A549 (cell line): ENCODE results near the gene CDADC1. TPM values are rescaled to one million over a fixed set of nuclear protein-coding genes. Genes with fewer than 3 reads are reported as not detected.

Experiments
- ATAC-seq, 2 experiments: fragments of 200-7000 bp in 1 of 2; fragments of >200 bp in 1 of 2; cut with Nextera tagmentation in 1 of 2; cut with Tn5 transposase in 1 of 2; 3 replicates each; pipeline versions ENCODE4 v1.8.0 to v1.9.1; 2018 to 2020; ENCODE audit warnings: mild to moderate bottlenecking in 1 of 2, moderate library complexity in 1 of 2
- CTCF ChIA-PET: fragments of 300-600 bp; sonication (Branson Sonifier 250); formaldehyde crosslinking; extraction: SDS; loops from one replicate; lab custom pipeline; 2021; ENCODE audit warnings: antibody characterized with exemption, inconsistent platforms; lab: Yijun Ruan, JAX
- POLR2A ChIA-PET: fragments of 350-600 bp; formaldehyde crosslinking; extraction: SDS; loops from one replicate; lab custom pipeline; 2021; ENCODE audit warnings: antibody characterized with exemption, inconsistent platforms; lab: Yijun Ruan, JAX
- DNase-seq, 2 experiments: peaks; one replicate each; pipeline versions ENCODE4 v3.0.0 to v3.0.0-alpha.2; 2011 to 2016; ENCODE audit warnings: low read depth in 1 of 2, low spot score in 1 of 2
- FAIRE-seq: peaks from 2 replicates; lab custom pipeline; 2011; peaks lifted over from hg19 to GRCh38; lab: Jason Lieb, UNC
- H3K27ac ChIP-seq, 2 experiments: fragments of >200 bp; sonication (Bioruptor Twin); formaldehyde crosslinking; 3 replicates each; pipeline ENCODE4 v1.5.1; 2016 to 2017
- H3K4me1 ChIP-seq: fragments of >200 bp; sonication (Bioruptor Twin); formaldehyde crosslinking; 3 replicates; pipeline ENCODE4 v1.6.1; 2016
- H3K4me2 ChIP-seq: fragments of >200 bp; sonication (Bioruptor Twin); formaldehyde crosslinking; 3 replicates; pipeline ENCODE4 v1.6.1; 2016
- H3K4me3 ChIP-seq: fragments of >200 bp; sonication (Bioruptor Twin); formaldehyde crosslinking; 3 replicates; pipeline ENCODE4 v1.5.1; 2016
- H3K9me3 ChIP-seq: fragments of >200 bp; sonication (Bioruptor Twin); formaldehyde crosslinking; 3 replicates; pipeline ENCODE4 v1.6.1; 2016
- BHLHE40 ChIP-seq: IDR thresholded peaks from 2 replicates; pipeline ENCODE4 v1.6.1; 2012; ENCODE audit warnings: low read depth, low read length, inconsistent platforms
- CBX2 ChIP-seq: fragments of 200-600 bp; sonication (generic); IDR thresholded peaks from 2 replicates; pipeline ENCODE4 v1.6.1; 2016; ENCODE audit warnings: low read depth, mild to moderate bottlenecking, borderline replicate concordance
- CHD4 ChIP-seq: fragments of 200-600 bp; sonication (generic); IDR thresholded peaks from 2 replicates; pipeline ENCODE4 v1.6.1; 2016; ENCODE audit warnings: antibody characterized with exemption, mild to moderate bottlenecking, borderline replicate concordance
- EHMT2 ChIP-seq: fragments of 200-600 bp; sonication (generic); IDR thresholded peaks from 2 replicates; pipeline ENCODE4 v1.6.1; 2016; ENCODE audit warnings: antibody characterized with exemption, low read depth, mild to moderate bottlenecking, moderate library complexity
- FOSB ChIP-seq: fragments of 250-450 bp; sonication (Bioruptor Pico); IDR thresholded peaks from 2 replicates; pipeline ENCODE4 v1.5.0; 2020; ENCODE audit warnings: mild to moderate bottlenecking, moderate library complexity
- JUN ChIP-seq, 2 experiments: fragments of >200 bp; sonication (Bioruptor Twin); formaldehyde crosslinking; IDR thresholded peaks; 2 replicates in 1 of 2; 3 replicates in 1 of 2; pipeline ENCODE4 v1.6.1; 2016 to 2017
- PHF8 ChIP-seq: fragments of 200-600 bp; sonication (generic); IDR thresholded peaks from 2 replicates; pipeline ENCODE4 v1.6.1; 2016; ENCODE audit warnings: low read depth, mild to moderate bottlenecking, antibody characterized with exemption, moderate library complexity, borderline replicate concordance
- RAD21 ChIP-seq, 2 experiments: fragments of >200 bp in 1 of 2; sonication (Bioruptor Twin) in 1 of 2; formaldehyde crosslinking in 1 of 2; IDR thresholded peaks in 1 of 2; conservative IDR thresholded peaks in 1 of 2; 2 replicates in 1 of 2; 3 replicates in 1 of 2; pipeline ENCODE4 v1.6.1; 2012 to 2018; ENCODE audit warnings: inconsistent platforms in 1 of 2
- RNF2 ChIP-seq: fragments of 200-600 bp; sonication (generic); IDR thresholded peaks from 2 replicates; pipeline ENCODE4 v1.6.1; 2016; ENCODE audit warnings: low read depth, mild to moderate bottlenecking, antibody characterized with exemption, moderate library complexity, borderline replicate concordance
- SMC3 ChIP-seq: fragments of >200 bp; sonication (Bioruptor Twin); formaldehyde crosslinking; IDR thresholded peaks from 3 replicates; pipeline ENCODE4 v1.6.1; 2018; ENCODE audit warnings: inconsistent platforms
- ZFP36 ChIP-seq: fragments of 450-650 bp; IDR thresholded peaks from 2 replicates; pipeline ENCODE4 v1.6.1; 2014; ENCODE audit warnings: borderline replicate concordance; ENCODE audit not compliant: partially characterized antibody
- WGBS: methylation state at CpG from one replicate; pipeline ENCODE4 v1.1.6; 2017; ENCODE audit errors: missing lambda C conversion rate; 5-methylcytosine and 5-hydroxymethylcytosine counted together
- polyA plus RNA-seq, 4 experiments: library from polyadenylated mRNA; depleted of rRNA in 3 of 4; stranded (reverse); fragments of >200 nt; fragmentation: RNase III in 1 of 4; extraction: RNeasy Plus Mini Kit Qiagen cat#74134 plus additional on column Dnase treatment in 1 of 4; gene quantifications; 2 replicates in 3 of 4; 3 replicates in 1 of 4; pipeline ENCODE4 v1.2.3, GENCODE V29; 2011 to 2017
- TF ChIP-seq, protein P1 (sequence below): fragments of 200-600 bp; sonication (generic); IDR thresholded peaks from 2 replicates; pipeline ENCODE4 v1.6.1; 2016; ENCODE audit warnings: antibody characterized with exemption, mild to moderate bottlenecking, moderate library complexity
- TF ChIP-seq, protein P2 (sequence below): fragments of 250-450 bp; sonication (Bioruptor Pico); IDR thresholded peaks from 2 replicates; pipeline ENCODE4 v1.5.0; 2021; ENCODE audit warnings: mild to moderate bottlenecking, moderate library complexity, borderline replicate concordance
- TF ChIP-seq, protein P3 (sequence below): fragments of 450-650 bp; IDR thresholded peaks from 2 replicates; pipeline ENCODE4 v1.6.1; 2014; ENCODE audit warnings: antibody characterized with exemption
- TF ChIP-seq, protein P4 (sequence below): fragments of >200 bp; sonication (Bioruptor Twin); formaldehyde crosslinking; IDR thresholded peaks from 2 replicates; pipeline ENCODE4 v1.6.1; 2016
- TF ChIP-seq, protein P5 (sequence below): IDR thresholded peaks from 2 replicates; pipeline ENCODE4 v1.6.1; 2012
- TF ChIP-seq, protein P6 (sequence below): fragments of 250-450 bp; sonication (Bioruptor Pico); IDR thresholded peaks from 2 replicates; pipeline ENCODE4 v1.5.0; 2020; ENCODE audit warnings: low read depth, mild to moderate bottlenecking, moderate library complexity

CDADC1 gene
- polyA plus RNA-seq, 2 of the 4 experiments (the other 2 are of a cell fraction): 4.3 to 9.6 TPM

DNA sequence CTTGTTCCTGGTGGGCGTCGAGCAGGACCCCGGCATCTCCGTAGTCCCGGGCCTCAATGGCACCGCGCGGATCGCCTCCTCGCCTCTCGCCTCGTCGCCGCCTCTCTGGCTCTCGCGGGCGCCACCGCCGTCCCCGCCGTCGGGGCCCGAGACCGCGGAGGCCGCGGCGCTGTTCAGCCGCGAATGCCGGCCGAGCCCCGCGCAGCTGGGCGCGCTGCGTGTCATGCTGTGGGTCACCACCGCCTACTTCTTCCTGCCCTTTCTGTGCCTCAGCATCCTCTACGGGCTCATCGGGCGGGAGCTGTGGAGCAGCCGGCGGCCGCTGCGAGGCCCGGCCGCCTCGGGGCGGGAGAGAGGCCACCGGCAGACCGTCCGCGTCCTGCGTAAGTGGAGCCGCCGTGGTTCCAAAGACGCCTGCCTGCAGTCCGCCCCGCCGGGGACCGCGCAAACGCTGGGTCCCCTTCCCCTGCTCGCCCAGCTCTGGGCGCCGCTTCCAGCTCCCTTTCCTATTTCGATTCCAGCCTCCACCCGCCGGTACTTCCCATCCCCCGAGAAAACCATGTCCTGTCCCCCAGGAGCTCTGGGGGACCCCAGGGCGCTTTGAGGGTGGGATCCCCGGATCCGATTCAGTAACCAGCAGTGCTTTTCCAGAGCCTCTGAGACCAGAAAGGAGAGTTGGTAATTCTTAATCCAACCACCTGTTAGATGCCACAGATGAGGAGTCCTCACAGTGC is 26.7 kb upstream of the CDADC1 start (continued):
- TF ChIP-seq, protein P1, sequence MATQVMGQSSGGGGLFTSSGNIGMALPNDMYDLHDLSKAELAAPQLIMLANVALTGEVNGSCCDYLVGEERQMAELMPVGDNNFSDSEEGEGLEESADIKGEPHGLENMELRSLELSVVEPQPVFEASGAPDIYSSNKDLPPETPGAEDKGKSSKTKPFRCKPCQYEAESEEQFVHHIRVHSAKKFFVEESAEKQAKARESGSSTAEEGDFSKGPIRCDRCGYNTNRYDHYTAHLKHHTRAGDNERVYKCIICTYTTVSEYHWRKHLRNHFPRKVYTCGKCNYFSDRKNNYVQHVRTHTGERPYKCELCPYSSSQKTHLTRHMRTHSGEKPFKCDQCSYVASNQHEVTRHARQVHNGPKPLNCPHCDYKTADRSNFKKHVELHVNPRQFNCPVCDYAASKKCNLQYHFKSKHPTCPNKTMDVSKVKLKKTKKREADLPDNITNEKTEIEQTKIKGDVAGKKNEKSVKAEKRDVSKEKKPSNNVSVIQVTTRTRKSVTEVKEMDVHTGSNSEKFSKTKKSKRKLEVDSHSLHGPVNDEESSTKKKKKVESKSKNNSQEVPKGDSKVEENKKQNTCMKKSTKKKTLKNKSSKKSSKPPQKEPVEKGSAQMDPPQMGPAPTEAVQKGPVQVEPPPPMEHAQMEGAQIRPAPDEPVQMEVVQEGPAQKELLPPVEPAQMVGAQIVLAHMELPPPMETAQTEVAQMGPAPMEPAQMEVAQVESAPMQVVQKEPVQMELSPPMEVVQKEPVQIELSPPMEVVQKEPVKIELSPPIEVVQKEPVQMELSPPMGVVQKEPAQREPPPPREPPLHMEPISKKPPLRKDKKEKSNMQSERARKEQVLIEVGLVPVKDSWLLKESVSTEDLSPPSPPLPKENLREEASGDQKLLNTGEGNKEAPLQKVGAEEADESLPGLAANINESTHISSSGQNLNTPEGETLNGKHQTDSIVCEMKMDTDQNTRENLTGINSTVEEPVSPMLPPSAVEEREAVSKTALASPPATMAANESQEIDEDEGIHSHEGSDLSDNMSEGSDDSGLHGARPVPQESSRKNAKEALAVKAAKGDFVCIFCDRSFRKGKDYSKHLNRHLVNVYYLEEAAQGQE: no peak
- TF ChIP-seq, protein P2, sequence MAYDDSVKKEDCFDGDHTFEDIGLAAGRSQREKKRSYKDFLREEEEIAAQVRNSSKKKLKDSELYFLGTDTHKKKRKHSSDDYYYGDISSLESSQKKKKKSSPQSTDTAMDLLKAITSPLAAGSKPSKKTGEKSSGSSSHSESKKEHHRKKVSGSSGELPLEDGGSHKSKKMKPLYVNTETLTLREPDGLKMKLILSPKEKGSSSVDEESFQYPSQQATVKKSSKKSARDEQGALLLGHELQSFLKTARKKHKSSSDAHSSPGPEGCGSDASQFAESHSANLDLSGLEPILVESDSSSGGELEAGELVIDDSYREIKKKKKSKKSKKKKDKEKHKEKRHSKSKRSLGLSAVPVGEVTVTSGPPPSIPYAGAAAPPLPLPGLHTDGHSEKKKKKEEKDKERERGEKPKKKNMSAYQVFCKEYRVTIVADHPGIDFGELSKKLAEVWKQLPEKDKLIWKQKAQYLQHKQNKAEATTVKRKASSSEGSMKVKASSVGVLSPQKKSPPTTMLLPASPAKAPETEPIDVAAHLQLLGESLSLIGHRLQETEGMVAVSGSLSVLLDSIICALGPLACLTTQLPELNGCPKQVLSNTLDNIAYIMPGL (CRISPR knock-in tag): no peak
- TF ChIP-seq, protein P3, sequence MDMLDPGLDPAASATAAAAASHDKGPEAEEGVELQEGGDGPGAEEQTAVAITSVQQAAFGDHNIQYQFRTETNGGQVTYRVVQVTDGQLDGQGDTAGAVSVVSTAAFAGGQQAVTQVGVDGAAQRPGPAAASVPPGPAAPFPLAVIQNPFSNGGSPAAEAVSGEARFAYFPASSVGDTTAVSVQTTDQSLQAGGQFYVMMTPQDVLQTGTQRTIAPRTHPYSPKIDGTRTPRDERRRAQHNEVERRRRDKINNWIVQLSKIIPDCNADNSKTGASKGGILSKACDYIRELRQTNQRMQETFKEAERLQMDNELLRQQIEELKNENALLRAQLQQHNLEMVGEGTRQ: no peak
- no peak for TF ChIP-seq EHMT2

DNA sequence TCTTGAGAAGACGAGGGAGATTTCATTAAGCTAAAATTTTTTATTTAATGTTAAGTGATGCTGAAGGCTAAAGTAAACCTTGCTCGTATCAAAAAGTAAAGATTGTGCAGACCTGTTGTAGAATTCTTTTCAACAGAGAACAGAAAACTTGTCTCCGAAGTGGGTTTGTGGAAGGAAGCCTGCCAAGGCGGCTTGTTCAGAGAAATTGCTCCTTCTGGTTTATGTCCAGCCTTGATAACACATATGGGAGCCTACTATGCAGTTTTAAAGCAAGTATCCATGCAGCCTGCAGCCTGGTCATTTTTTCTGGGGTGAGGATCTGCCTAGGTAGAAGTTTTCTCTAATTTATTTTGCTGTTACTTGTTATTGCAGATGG is 26.1 kb upstream of the CDADC1 start:
- FAIRE-seq (no peak), ATAC-seq (no peak), DNase-seq (no peak)
- Histone ChIP-seq H3K4me3 (no peak overlapping the region), H3K4me1 (no peaks in the 10 kb centered on the region; the same call in 2 of the 3 replicates), H3K9me3 (no peaks in the 10 kb centered on the region), H3K4me2 (no peak overlapping the region), H3K27ac (no peak overlapping the region)
- TF ChIP-seq RAD21 (conservative IDR thresholded peaks at IDR 0.05 in 1 of 2, IDR thresholded peaks at IDR 0.05 in 1 of 2) (no peak), ZFP36 (no peak), EHMT2 (no peak), PHF8 (no peak), SMC3 (no peak), JUN (IDR thresholded peaks at IDR 0.05) (no peak), FOSB (CRISPR knock-in tag) (no peak), CBX2 (no peak), BHLHE40 (no peak), CHD4 (no peak), RNF2 (no peak)
- TF ChIP-seq, protein P4, sequence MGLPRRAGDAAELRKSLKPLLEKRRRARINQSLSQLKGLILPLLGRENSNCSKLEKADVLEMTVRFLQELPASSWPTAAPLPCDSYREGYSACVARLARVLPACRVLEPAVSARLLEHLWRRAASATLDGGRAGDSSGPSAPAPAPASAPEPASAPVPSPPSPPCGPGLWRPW: no peak
- TF ChIP-seq, protein P2 (CRISPR knock-in tag): no peak
- TF ChIP-seq, protein P1: no peak
- TF ChIP-seq, protein P5, sequence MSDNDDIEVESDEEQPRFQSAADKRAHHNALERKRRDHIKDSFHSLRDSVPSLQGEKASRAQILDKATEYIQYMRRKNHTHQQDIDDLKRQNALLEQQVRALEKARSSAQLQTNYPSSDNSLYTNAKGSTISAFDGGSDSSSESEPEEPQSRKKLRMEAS: no peak
- TF ChIP-seq, protein P6, sequence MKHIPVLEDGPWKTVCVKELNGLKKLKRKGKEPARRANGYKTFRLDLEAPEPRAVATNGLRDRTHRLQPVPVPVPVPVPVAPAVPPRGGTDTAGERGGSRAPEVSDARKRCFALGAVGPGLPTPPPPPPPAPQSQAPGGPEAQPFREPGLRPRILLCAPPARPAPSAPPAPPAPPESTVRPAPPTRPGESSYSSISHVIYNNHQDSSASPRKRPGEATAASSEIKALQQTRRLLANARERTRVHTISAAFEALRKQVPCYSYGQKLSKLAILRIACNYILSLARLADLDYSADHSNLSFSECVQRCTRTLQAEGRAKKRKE (CRISPR knock-in tag): no peak
- POLR2A ChIA-PET: no interaction called here
- CTCF ChIA-PET: interaction anchor here (1.3 kb wide), 1 partner anchor 59 kb away, joined by 3 read pairs; no protein-coding TSS in a partner anchor
- WGBS: 86% methylated on average over 4 of the region's 4 CpGs
